C4-2B (cell line): ENCODE data around the gene DLGAP1.

ENCODE experiments used
- H3K27ac ChIP-seq: fragments of 450-650 bp; 2 replicates; pipeline ENCODE4 v1.5.1; 2017
- ZFX ChIP-seq: fragments of 450-650 bp; IDR thresholded peaks from 2 replicates; pipeline ENCODE4 v1.6.1; 2017
- TF ChIP-seq, protein P1 (sequence below): fragments of 450-650 bp; conservative IDR thresholded peaks from 2 replicates; pipeline ENCODE4 v1.5.1; 2017; ENCODE audit warnings: mild to moderate bottlenecking

DLGAP1 gene

DNA sequence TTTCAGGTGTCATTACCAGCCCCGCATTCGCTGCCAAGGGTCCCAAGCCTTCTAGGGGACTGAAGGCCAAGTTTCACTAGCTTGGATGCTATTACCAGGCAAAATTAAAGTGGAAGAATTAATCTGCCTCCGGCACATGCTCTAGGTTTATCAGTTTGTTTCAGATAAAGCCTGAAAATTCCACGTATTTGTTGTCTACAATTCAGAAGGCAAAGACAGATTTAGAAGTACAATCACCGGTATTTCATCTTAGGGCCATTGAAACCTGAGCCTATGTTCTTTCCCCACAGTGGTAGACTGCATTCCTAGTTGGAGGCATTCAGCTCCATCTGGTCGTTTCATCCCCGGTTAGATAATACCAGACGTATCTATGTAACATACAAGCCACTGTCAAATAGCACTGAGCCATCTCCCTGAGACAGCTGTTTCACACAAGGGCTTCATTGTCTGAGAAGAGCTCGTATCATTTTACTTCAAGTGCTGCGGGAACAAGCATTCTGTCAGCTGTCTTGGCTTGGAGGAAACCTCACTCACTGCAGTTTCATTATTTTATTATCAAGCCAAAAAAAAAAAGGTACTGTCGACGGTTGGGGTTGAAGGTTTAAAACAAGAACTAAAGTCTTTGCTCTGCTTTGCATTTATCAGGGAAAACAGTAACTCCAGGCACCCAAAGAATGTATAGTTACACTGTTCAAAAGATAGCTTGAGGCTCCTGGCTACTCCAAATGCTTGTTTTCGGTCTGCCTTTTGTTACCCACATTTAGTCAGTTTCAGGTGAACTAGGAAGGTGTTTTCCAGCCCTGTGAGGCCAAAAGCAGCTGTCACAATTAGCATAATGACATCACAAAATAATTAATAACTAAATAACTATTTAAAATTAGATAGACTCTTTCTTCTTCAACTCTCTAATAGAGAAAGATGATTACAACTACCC lies 928.4 kb downstream of the DLGAP1 start:
- no peak overlapping the region for H3K27ac ChIP-seq
- no peak for TF ChIP-seq ZFX
- TF ChIP-seq, protein P1, sequence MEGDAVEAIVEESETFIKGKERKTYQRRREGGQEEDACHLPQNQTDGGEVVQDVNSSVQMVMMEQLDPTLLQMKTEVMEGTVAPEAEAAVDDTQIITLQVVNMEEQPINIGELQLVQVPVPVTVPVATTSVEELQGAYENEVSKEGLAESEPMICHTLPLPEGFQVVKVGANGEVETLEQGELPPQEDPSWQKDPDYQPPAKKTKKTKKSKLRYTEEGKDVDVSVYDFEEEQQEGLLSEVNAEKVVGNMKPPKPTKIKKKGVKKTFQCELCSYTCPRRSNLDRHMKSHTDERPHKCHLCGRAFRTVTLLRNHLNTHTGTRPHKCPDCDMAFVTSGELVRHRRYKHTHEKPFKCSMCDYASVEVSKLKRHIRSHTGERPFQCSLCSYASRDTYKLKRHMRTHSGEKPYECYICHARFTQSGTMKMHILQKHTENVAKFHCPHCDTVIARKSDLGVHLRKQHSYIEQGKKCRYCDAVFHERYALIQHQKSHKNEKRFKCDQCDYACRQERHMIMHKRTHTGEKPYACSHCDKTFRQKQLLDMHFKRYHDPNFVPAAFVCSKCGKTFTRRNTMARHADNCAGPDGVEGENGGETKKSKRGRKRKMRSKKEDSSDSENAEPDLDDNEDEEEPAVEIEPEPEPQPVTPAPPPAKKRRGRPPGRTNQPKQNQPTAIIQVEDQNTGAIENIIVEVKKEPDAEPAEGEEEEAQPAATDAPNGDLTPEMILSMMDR, result no peak

DNA sequence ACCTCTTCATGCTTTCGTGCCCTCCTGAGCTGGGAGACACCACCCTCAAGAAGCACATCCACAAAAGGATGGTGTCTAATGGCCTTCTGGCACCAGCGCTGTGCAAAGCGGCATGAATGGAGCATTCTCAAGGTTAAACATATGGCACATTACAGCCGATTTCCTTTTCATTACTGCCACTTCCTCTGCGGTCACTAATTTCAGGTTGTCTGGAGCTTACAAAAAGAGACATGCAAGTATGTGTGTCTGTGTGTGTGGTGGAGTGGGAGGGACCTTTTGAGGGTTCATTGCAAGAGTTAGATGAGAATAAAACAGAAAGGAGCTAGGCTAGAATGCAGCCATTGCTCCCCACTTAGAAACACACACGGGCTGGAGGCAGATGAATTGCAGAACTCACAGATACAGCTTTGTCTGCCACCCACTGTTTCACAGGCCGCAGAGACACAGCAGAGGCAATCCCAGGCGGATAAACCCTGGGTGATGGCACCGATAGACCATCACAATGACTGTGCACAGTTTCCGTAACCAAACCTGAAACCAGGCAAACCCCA lies 929.2 kb downstream of the DLGAP1 start:
- no peak overlapping the region for H3K27ac ChIP-seq
- TF ChIP-seq, protein P1, result no peak
- no peak for TF ChIP-seq ZFX

DNA sequence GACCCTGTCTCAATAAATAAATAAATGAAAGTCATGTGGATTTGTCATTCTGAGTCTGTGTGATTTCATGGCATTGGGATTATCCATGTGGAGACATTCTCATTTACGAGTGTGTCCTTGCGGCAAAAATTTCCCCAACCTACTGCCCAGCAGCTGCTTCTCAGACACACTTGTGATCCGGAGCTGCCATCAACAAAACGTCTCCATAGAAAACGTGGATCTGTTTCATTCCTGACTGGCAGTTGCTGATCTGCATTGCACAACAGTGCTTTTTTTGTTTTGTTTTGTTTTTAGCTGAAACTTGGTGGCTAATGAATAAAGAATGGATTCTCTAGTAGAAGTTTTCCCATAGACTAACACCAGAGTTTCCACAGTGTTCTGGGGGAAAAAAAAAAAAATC lies 930.4 kb downstream of the DLGAP1 start:
- H3K27ac ChIP-seq, result no peak overlapping the region
- TF ChIP-seq ZFX, result no peak
- TF ChIP-seq, protein P1, result no peak

DNA sequence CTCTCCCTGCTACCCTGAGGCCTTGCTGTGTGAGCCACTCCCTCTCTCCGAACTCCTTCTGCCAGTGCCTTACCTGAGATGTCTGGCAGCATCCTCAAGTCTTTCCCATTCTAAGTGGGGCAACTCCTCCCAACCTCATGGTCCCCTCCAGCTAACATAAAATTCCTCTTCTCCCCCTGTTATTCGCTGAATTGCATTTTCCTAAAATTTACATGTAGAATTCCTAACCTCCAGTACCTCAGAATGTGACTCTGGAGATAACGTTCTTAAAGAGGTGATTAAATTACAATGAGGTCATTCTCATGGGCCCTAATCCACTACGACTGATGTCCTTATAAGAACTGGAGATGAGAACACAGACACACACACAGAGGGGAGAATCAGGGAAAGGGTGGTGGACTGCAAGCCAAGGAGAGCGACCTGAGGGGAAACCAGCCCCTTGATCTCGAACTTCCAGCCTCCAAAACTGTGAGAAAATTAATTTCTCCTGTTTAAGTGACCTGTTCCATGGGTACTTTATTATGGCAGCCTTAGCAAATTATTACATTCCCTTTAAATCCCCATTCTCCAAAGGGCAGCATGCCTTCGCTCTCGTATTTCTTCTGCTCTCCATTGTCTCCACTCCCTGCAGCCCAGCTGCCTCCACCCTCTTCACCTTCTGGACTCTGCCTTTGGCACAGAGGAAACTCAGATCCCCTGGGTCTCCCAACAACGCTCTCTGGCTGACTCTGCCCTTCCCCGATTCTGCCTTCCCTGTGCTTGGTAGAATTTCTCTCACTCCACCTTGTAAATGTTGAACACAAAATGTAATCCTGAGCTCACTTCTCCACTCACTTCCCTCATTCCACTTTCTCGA lies 934.6 kb downstream of the DLGAP1 start:
- no peak overlapping the region for H3K27ac ChIP-seq

DNA sequence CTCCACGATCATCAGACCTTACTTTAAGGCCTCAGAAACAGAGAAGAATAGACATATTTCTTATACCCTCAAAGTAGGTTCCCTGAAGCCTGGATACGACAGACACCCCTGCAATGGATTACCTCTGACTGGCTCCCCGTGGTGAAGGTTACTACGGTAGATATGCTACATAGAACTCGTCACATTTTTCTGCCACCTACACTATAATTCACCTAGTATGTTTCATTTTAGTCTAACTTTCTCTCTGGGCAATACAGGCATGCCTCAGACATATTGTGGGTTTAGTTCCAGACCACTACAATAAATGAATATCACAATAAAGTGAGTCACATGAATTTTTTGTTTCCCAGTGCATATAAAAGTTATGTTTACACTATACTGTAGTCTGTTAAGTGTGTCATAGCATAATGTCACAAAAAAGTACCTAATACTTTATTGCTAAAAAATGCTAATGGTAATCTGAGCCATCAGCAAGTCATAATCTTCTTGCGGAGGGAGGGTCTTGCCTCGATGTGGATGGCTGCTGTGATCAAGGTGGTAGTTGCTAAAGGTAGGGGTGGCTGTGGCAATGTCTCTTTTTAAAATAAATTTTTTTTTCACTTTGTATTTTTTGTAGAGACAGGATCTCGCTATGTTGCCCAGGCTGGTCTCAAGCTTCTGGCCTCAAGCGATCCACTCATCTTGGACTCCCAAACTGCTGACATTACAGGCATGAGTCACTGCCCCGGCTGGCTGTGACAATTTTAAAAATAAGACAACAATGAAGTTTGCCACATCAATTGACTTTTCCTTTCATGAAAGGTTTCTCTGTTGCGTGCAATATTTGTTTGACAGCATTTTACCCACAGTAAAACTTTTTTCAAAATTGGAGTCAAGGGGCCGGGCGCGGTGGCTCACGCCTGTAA lies 940.5 kb downstream of the DLGAP1 start:
- TF ChIP-seq ZFX, result no peak
- TF ChIP-seq, protein P1, result no peak
- H3K27ac ChIP-seq, result no peak overlapping the region

More for the DNA sequence above, 934.6 kb downstream of the DLGAP1 start:
- TF ChIP-seq ZFX, result no peak
- TF ChIP-seq, protein P1, result no peak

DNA sequence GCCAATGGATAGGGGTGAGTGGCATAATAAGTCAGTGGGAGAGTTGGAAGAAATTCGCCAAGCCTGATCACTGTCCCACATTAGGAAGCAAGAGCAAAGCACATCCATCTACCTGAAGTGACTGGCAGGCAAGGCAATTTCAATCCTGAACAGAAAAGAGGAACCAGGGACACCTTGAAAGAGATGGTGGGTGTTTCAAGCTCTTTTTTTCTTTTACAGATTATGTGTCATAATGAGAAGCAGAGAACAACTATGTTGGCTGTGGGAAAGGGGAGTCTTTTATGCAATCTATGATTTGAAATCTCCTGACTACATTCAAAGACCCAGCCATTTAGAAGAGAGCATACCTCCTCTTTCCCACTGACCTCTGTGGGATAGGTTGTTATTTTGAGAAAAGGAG lies 941.6 kb downstream of the DLGAP1 start:
- H3K27ac ChIP-seq, result no peak overlapping the region
- TF ChIP-seq, protein P1, result no peak
- TF ChIP-seq ZFX, result no peak
